ENCODE measurements around the gene NUDT4B. TPM values are rescaled to one million over a fixed set of nuclear protein-coding genes. Genes with fewer than 3 reads are reported as not detected.
"Not testable (repeated sequence)": the region's sequence is repeated elsewhere in the genome, so short reads cannot be mapped to it uniquely, and the experiment has no call there.

NUDT4B gene
- polyA plus RNA-seq, 1 donor from 2014 or later = 5.8 TPM

DNA sequence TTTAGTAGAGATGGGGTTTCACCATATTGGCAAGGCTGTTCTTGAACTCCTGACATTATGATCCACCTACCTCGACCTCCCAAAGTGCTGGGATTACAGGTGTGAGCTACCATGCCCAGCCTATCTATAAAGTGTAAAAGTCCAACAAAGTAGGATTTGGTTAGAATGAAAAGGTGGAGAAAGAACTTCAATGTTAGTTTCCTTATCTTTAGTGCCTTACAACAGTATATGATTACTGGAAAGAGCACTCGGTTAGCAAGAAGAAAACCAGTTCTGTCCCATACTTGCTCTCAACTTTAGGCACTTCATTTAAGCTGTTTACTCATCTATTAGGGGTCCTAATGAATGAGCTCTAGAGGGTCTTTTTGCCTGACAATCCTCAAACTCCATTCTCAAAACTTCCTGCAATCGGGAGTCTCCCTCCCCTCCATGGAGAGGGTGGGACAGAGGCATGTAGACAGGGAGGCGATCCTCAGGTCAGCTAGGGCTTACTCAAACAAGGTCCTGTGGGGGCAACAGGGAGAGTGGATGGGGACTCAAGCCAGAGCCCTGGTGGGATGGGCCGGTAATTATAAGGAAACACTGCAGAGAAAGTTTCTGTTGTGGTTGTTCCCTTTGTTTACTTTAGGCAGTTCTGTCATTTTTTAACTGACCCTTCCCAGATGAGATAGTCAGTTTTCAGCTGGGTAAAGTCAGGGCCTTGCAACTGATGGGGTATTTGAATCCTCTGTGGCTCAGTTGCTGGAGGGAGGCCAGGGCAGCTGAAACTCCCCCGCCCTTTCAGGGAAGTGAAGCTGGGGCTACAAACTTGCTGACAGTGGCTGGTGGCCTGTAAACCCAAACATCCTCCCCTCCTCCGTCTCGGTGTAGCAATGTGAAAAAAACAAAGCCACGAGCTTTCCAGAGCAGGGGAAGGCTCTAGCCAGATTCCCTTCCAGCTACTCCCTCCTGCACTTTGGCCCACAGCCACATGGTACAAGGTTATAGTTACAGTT, 4.6 kb upstream of the NUDT4B start:
- H3K79me2 ChIP-seq (replicated peaks; ENCODE audit: insufficient read depth, low read length); H3K36me3 ChIP-seq (ENCODE audit: insufficient read depth, low read length); H3K4me3 ChIP-seq (ENCODE audit: low read length); H3K9ac ChIP-seq (ENCODE audit: low read length); H4K20me1 ChIP-seq (ENCODE audit: insufficient read depth); H3K9me3 ChIP-seq (ENCODE audit: low read length); H3K27me3 ChIP-seq (ENCODE audit: insufficient read depth, low read depth, low read length); H2AFZ ChIP-seq (ENCODE audit: low read depth, low read length); H3F3A ChIP-seq (ENCODE audit: insufficient read depth, low read length, poor library complexity, severe bottlenecking); H3K4me2 ChIP-seq (ENCODE audit: low read length); H3K9me2 ChIP-seq (ENCODE audit: insufficient read depth, low read length); H3K27ac ChIP-seq (ENCODE audit: low read length): not testable (repeated sequence)

DNA sequence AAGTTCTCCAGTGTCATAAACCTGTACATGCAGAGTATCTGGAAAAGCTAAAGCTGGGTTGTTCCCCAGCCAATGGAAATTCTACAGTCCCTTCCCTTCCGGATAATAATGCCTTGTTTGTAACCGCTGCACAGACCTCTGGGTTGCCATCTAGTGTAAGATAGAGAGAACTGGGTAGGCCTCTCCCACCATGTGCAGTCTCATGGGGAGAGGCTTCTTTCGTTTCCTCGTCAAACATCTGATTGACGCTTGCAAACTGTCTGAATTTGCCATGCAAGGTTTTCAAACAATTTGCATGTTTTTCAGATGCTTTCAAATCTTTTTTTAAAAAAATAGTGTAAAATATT, 734 bp downstream of the NUDT4B start:
- H3K4me3 ChIP-seq (ENCODE audit: low read length); H3K27me3 ChIP-seq (ENCODE audit: insufficient read depth, low read depth, low read length); H4K20me1 ChIP-seq (ENCODE audit: insufficient read depth); H3K4me2 ChIP-seq (ENCODE audit: low read length); H3F3A ChIP-seq (ENCODE audit: insufficient read depth, low read length, poor library complexity, severe bottlenecking); H2AFZ ChIP-seq (ENCODE audit: low read depth, low read length); H3K36me3 ChIP-seq (ENCODE audit: insufficient read depth, low read length); H3K9me3 ChIP-seq (ENCODE audit: low read length); H3K79me2 ChIP-seq (replicated peaks; ENCODE audit: insufficient read depth, low read length); H3K27ac ChIP-seq (ENCODE audit: low read length); H3K9ac ChIP-seq (ENCODE audit: low read length); H3K9me2 ChIP-seq (ENCODE audit: insufficient read depth, low read length): not testable (repeated sequence)

DNA sequence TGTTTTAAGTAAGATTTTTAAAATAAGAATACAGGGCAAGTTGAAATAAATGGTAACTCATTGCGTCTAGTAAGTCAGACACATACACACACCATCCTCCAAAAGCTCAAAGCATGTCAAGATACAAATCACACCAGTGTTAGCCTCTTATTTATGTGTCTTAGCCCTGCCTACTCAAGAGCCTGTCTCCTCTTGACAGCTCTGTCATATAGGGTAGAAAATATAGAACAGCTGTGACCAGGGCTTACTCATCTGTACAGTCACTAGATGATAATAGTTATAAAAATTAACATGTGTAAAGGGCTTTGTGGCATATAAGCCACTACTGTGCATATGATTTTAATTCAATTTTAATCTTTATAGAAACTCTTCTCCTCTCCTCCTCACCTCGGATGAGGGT, 7.7 kb downstream of the NUDT4B start:
- H3K9me2 ChIP-seq (ENCODE audit: insufficient read depth, low read length); H3K4me3 ChIP-seq (ENCODE audit: low read length); H3K4me2 ChIP-seq (ENCODE audit: low read length); H2AFZ ChIP-seq (ENCODE audit: low read depth, low read length); H3K9ac ChIP-seq (ENCODE audit: low read length); H3K79me2 ChIP-seq (replicated peaks; ENCODE audit: insufficient read depth, low read length); H3K36me3 ChIP-seq (ENCODE audit: insufficient read depth, low read length); H3F3A ChIP-seq (ENCODE audit: insufficient read depth, low read length, poor library complexity, severe bottlenecking); H3K27me3 ChIP-seq (ENCODE audit: insufficient read depth, low read depth, low read length); H4K20me1 ChIP-seq (ENCODE audit: insufficient read depth); H3K27ac ChIP-seq (ENCODE audit: low read length); H3K9me3 ChIP-seq (ENCODE audit: low read length): not testable (repeated sequence)

DNA sequence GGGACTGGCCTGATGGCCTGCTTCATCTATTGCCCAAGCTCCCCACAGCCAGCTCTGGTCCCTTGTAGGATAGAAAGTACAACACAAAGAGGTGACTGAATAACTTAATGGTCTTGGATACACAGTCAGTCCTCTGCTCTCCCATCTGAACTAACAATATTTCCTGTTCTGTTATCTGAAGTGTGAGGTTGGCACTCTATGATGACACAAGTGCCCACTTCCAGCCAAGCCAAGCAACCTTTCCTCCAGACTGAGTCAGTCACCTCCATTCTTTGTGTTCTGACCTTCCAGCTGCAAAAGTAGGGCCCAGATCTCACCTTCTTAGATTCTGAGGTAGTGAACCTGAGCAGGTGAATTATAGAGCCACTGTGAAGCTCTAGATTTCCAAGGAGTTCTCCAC, 8.9 kb downstream of the NUDT4B start:
- not testable (repeated sequence) for H3K9me3 ChIP-seq (ENCODE audit: low read length); H3K36me3 ChIP-seq (ENCODE audit: insufficient read depth, low read length); H2AFZ ChIP-seq (ENCODE audit: low read depth, low read length); H3K4me3 ChIP-seq (ENCODE audit: low read length); H3K4me2 ChIP-seq (ENCODE audit: low read length); H3K79me2 ChIP-seq (replicated peaks; ENCODE audit: insufficient read depth, low read length); H3F3A ChIP-seq (ENCODE audit: insufficient read depth, low read length, poor library complexity, severe bottlenecking); H3K9me2 ChIP-seq (ENCODE audit: insufficient read depth, low read length); H3K27ac ChIP-seq (ENCODE audit: low read length); H3K9ac ChIP-seq (ENCODE audit: low read length); H3K27me3 ChIP-seq (ENCODE audit: insufficient read depth, low read depth, low read length); H4K20me1 ChIP-seq (ENCODE audit: insufficient read depth)

DNA sequence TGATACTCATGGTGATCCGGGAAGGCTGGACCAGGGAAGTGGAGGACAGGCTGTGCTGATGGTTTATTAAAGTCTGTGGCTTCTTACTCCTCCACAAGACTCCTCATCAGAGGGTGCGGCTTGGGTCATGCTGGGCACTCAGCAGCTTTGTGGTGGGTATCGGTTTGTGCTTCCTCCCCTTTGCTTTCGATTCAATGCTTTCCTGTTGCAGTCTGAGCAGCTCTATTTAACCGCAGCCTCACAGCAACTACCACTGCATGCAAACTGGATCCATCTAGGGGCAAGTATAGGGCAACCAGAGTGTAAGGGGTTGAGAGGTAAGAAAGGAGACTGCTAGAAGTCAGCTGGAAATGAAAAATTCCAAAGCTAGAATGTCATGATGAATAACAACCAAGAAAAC, 9.8 kb downstream of the NUDT4B start:
- not testable (repeated sequence) for H3K27me3 ChIP-seq (ENCODE audit: insufficient read depth, low read depth, low read length); H3K9me3 ChIP-seq (ENCODE audit: low read length); H3F3A ChIP-seq (ENCODE audit: insufficient read depth, low read length, poor library complexity, severe bottlenecking); H4K20me1 ChIP-seq (ENCODE audit: insufficient read depth); H3K36me3 ChIP-seq (ENCODE audit: insufficient read depth, low read length); H3K79me2 ChIP-seq (replicated peaks; ENCODE audit: insufficient read depth, low read length); H3K27ac ChIP-seq (ENCODE audit: low read length); H3K4me2 ChIP-seq (ENCODE audit: low read length); H3K4me3 ChIP-seq (ENCODE audit: low read length); H3K9ac ChIP-seq (ENCODE audit: low read length); H3K9me2 ChIP-seq (ENCODE audit: insufficient read depth, low read length); H2AFZ ChIP-seq (ENCODE audit: low read depth, low read length)

DNA sequence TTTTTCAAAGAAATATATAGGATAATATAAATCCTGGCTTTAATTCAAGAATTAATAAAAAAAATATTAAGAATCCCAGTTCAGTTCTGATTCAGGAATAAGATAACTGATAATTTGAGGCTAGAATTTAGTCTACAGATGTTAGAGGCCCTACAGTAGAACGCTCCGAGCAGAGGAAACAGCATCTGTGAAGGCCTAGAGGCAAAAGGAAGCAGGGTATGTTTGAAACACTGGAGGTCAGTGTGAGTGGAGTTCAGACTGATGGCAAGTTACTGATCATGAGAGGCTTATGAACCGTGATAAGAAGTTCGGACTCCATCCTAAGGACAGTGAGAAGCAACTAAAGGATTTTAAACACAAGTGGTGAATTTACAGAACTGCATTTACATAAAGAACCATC, 10.4 kb downstream of the NUDT4B start:
- not testable (repeated sequence) for H3K9me2 ChIP-seq (ENCODE audit: insufficient read depth, low read length); H3F3A ChIP-seq (ENCODE audit: insufficient read depth, low read length, poor library complexity, severe bottlenecking); H3K9ac ChIP-seq (ENCODE audit: low read length)

DNA sequence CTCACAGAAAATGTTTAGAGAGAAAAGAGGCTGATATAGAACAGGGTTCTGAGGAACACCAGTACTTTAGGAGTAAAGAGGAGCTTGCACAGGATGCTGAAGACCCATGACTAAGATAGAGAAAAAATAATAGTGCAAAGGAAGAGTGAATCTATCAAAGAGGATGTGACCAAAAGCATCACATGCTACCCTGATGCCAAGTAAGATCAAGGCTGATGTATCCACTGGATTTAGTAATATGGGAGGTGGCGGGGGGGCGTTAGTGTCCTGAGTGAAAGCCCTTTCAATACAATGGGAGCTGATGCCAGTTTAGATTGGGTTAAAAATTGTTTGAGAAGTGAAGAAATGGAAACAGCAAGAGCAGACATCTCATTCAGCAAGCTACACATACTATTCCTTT, 11.2 kb downstream of the NUDT4B start:
- not testable (repeated sequence) for H3K9me3 ChIP-seq (ENCODE audit: low read length); H3K9ac ChIP-seq (ENCODE audit: low read length); H3K27ac ChIP-seq (ENCODE audit: low read length); H3K4me3 ChIP-seq (ENCODE audit: low read length); H4K20me1 ChIP-seq (ENCODE audit: insufficient read depth); H3K36me3 ChIP-seq (ENCODE audit: insufficient read depth, low read length); H2AFZ ChIP-seq (ENCODE audit: low read depth, low read length); H3K79me2 ChIP-seq (replicated peaks; ENCODE audit: insufficient read depth, low read length); H3K27me3 ChIP-seq (ENCODE audit: insufficient read depth, low read depth, low read length); H3F3A ChIP-seq (ENCODE audit: insufficient read depth, low read length, poor library complexity, severe bottlenecking); H3K9me2 ChIP-seq (ENCODE audit: insufficient read depth, low read length); H3K4me2 ChIP-seq (ENCODE audit: low read length)

More for the DNA sequence above, 10.4 kb downstream of the NUDT4B start:
- H3K36me3 ChIP-seq (ENCODE audit: insufficient read depth, low read length); H3K4me2 ChIP-seq (ENCODE audit: low read length); H2AFZ ChIP-seq (ENCODE audit: low read depth, low read length); H3K79me2 ChIP-seq (replicated peaks; ENCODE audit: insufficient read depth, low read length); H3K27ac ChIP-seq (ENCODE audit: low read length); H4K20me1 ChIP-seq (ENCODE audit: insufficient read depth); H3K4me3 ChIP-seq (ENCODE audit: low read length); H3K27me3 ChIP-seq (ENCODE audit: insufficient read depth, low read depth, low read length); H3K9me3 ChIP-seq (ENCODE audit: low read length): not testable (repeated sequence)

DNA sequence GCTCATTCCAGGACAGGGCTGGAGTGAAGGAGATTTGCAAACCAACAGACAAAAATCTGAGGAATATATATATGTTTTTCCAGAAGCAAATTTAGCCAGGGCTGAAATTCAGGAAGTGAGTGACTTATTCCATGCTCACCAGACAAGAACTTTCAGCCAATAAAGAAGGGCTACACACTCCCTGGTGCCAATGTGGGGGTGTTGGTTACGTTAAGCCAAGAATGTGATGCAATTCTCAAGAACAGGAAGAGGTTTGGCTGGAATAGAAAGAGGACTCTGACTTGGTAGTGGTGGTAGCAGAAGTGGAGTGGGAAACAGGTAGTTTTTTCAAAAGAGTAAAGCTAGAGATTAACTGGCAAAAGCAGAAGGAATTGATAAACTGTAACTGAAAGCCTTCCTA, 11.6 kb downstream of the NUDT4B start:
- not testable (repeated sequence) for H3K4me3 ChIP-seq (ENCODE audit: low read length); H3K9me3 ChIP-seq (ENCODE audit: low read length); H3K9me2 ChIP-seq (ENCODE audit: insufficient read depth, low read length); H3K9ac ChIP-seq (ENCODE audit: low read length); H3K79me2 ChIP-seq (replicated peaks; ENCODE audit: insufficient read depth, low read length); H3K4me2 ChIP-seq (ENCODE audit: low read length); H3F3A ChIP-seq (ENCODE audit: insufficient read depth, low read length, poor library complexity, severe bottlenecking); H2AFZ ChIP-seq (ENCODE audit: low read depth, low read length); H4K20me1 ChIP-seq (ENCODE audit: insufficient read depth); H3K27me3 ChIP-seq (ENCODE audit: insufficient read depth, low read depth, low read length); H3K27ac ChIP-seq (ENCODE audit: low read length); H3K36me3 ChIP-seq (ENCODE audit: insufficient read depth, low read length)

Data from neural cell (in vitro differentiated cells).